ENCODE data around the gene DNASE1L2. TPM values are rescaled to one million over a fixed set of nuclear protein-coding genes. Genes with fewer than 3 reads are reported as not detected.

DNASE1L2 gene
- total and polyA plus RNA-seq, 2 donors (not counting 3 experiments of a cell fraction or from before 2014, with no cell fraction given) = 0.57 to 1.2 TPM

DNA sequence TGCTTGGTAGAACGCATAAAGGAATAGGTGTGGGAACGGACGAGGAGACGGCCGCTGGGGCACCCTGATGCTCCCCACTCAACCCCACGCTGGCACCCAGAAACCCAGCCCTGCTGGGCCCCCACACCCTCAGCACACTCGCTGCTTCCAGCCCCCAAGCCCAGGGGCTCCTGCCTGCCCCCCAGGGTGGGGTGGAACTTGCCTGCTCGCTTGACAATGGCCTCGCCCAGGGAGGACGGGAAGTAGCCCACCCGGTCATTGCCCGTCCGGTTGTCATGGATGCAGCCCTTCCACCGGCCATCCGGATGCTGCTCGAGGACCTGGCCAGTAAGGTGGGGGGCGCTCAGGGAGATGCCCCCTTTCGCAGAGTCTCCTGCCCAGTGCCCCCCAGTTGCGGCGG lies 49.7 kb upstream of the DNASE1L2 start:
- BruUV-seq (replicated peaks) = no TSS peak
- no peaks in the 10 kb centered on the region for H3K36me3 ChIP-seq (ENCODE audit: control insufficient read depth in 2 of 2, extremely low read depth in 1 of 2, insufficient read depth in 2 of 2, low read length in 2 of 2)
- ChIA-PET CTCF (no interaction called here), POLR2A (no interaction called here)
- H3K9me1 ChIP-seq (replicated peaks; ENCODE audit: control insufficient read depth, extremely low read depth, insufficient read depth, low read length) = no peaks in the 10 kb centered on the region
- no peaks in the 10 kb centered on the region for H3K9me3 ChIP-seq (replicated peaks; ENCODE audit: control insufficient read depth, insufficient read depth, low read length)
- H2AFZ ChIP-seq (ENCODE audit: low read depth, low read length) = no peak overlapping the region
- no peaks in the 10 kb centered on the region for H3K79me2 ChIP-seq (ENCODE audit: control insufficient read depth, insufficient read depth, low read length)
- H4K20me1 ChIP-seq (replicated peaks; ENCODE audit: control insufficient read depth, extremely low read depth, insufficient read depth, low read length) = no peaks in the 10 kb centered on the region
- no peak overlapping the region for H3K27ac ChIP-seq (ENCODE audit: insufficient read depth, low read depth, low read length)
- DNase-seq (ENCODE audit: low read depth, low spot score) (no peak), FAIRE-seq (no peak)
- dilution Hi-C loops (cut with MboI; ENCODE audit: extremely low pct_ligation_motif_present, low sequenced_read_pairs) (no loop called here), intact Hi-C loops (cut with micrococcal nuclease) (no loop called here)
- H3K9ac ChIP-seq (replicated peaks; ENCODE audit: extremely low read depth, insufficient read depth, low read length) = no peak overlapping the region
- TF ChIP-seq JUN (IDR thresholded peaks at IDR 0.05; ENCODE audit: borderline replicate concordance, insufficient read depth, insufficient read length, low read depth) = no peak
- TF ChIP-seq POLR2AphosphoS5 (IDR thresholded peaks at IDR 0.05; ENCODE audit: insufficient read depth, low read depth, low read length) = no peak
- TF ChIP-seq, protein P1, sequence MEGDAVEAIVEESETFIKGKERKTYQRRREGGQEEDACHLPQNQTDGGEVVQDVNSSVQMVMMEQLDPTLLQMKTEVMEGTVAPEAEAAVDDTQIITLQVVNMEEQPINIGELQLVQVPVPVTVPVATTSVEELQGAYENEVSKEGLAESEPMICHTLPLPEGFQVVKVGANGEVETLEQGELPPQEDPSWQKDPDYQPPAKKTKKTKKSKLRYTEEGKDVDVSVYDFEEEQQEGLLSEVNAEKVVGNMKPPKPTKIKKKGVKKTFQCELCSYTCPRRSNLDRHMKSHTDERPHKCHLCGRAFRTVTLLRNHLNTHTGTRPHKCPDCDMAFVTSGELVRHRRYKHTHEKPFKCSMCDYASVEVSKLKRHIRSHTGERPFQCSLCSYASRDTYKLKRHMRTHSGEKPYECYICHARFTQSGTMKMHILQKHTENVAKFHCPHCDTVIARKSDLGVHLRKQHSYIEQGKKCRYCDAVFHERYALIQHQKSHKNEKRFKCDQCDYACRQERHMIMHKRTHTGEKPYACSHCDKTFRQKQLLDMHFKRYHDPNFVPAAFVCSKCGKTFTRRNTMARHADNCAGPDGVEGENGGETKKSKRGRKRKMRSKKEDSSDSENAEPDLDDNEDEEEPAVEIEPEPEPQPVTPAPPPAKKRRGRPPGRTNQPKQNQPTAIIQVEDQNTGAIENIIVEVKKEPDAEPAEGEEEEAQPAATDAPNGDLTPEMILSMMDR (IDR thresholded peaks at IDR 0.05; ENCODE audit: extremely low read depth in 1 of 2, insufficient read depth in 1 of 2, low read depth in 1 of 2, low read length in 2 of 2) = no peak
- no peak for TF ChIP-seq EZH2 (IDR thresholded peaks at IDR 0.05; ENCODE audit: borderline replicate concordance, low read depth, low read length, severe bottlenecking)
- TF ChIP-seq, protein P2, sequence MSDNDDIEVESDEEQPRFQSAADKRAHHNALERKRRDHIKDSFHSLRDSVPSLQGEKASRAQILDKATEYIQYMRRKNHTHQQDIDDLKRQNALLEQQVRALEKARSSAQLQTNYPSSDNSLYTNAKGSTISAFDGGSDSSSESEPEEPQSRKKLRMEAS (IDR thresholded peaks at IDR 0.05; ENCODE audit: insufficient read depth, insufficient read length) = no peak
- TF ChIP-seq GATA2 (IDR thresholded peaks at IDR 0.05; ENCODE audit: insufficient read depth, insufficient read length, low read depth, low read length) = no peak
- no peak for TF ChIP-seq POLR2A (IDR thresholded peaks at IDR 0.05; ENCODE audit: low read depth, low read length)
- TF ChIP-seq MYC (IDR thresholded peaks at IDR 0.05; ENCODE audit: low read depth, low read length) = no peak
- no peak for TF ChIP-seq FOS (IDR thresholded peaks at IDR 0.05; ENCODE audit: borderline replicate concordance, insufficient read depth, low read length)
- H3K4me2 ChIP-seq (ENCODE audit: insufficient read depth, low read length) = no peak overlapping the region
- H3K27me3 ChIP-seq (ENCODE audit: control insufficient read depth in 2 of 2, insufficient read depth in 2 of 2, low read length in 2 of 2) = no peaks in the 10 kb centered on the region
- no peak overlapping the region for H3K4me3 ChIP-seq (replicated peaks in 1 of 3; ENCODE audit: insufficient read depth in 1 of 3, low read depth in 1 of 3, low read length in 3 of 3)
- no peaks in the 10 kb centered on the region for H3K4me1 ChIP-seq (ENCODE audit: control insufficient read depth, extremely low read depth, insufficient read depth, low read length)
